SK-N-SH treated with all-trans-retinoic acid at 6 μM for 48 hours (cell line): ENCODE results near the gene C1R.

Source experiments
- ATAC-seq: fragments of 200-7000 bp; cut with Tn5 transposase; 3 replicates; pipeline ENCODE4 v1.9.1; 2020; ENCODE audit warnings: mild to moderate bottlenecking, moderate library complexity
- ARNTL ChIP-seq: fragments of 450-650 bp; formaldehyde crosslinking; IDR thresholded peaks from 2 replicates; pipeline ENCODE4 v1.5.0; 2020; ENCODE audit warnings: low read depth, mild to moderate bottlenecking, moderate library complexity, borderline replicate concordance
- BACH2 ChIP-seq: fragments of 250-450 bp; sonication (Bioruptor Pico); IDR thresholded peaks from 2 replicates; pipeline ENCODE4 v1.9.0; 2021; ENCODE audit warnings: mild to moderate bottlenecking, borderline replicate concordance
- CREB5 ChIP-seq: fragments of 250-450 bp; sonication (Bioruptor Pico); IDR thresholded peaks from 2 replicates; pipeline ENCODE4 v1.5.1; 2020; ENCODE audit warnings: low read depth, mild to moderate bottlenecking, moderate library complexity
- CSDC2 ChIP-seq: fragments of 250-450 bp; sonication (Bioruptor Pico); IDR thresholded peaks from 2 replicates; pipeline ENCODE4 v1.5.0; 2020; ENCODE audit warnings: mild to moderate bottlenecking, moderate library complexity
- CSRNP3 ChIP-seq: fragments of 250-450 bp; sonication (Bioruptor Pico); IDR thresholded peaks from 2 replicates; pipeline ENCODE4 v1.5.1; 2021; ENCODE audit warnings: mild to moderate bottlenecking, moderate library complexity
- ESRRG ChIP-seq: fragments of 250-450 bp; sonication (Bioruptor Pico); IDR thresholded peaks from 2 replicates; pipeline ENCODE4 v1.6.1; 2021; ENCODE audit warnings: mild to moderate bottlenecking
- GLIS3 ChIP-seq: fragments of 250-450 bp; sonication (Bioruptor Pico); IDR thresholded peaks from 2 replicates; pipeline ENCODE4 v1.5.0; 2020; ENCODE audit warnings: mild to moderate bottlenecking, moderate library complexity
- ISL1 ChIP-seq: fragments of 250-450 bp; sonication (Bioruptor Pico); IDR thresholded peaks from 2 replicates; pipeline ENCODE4 v2.1.2; 2022; ENCODE audit warnings: mild to moderate bottlenecking, moderate library complexity
- OSR1 ChIP-seq: fragments of 250-450 bp; sonication (Bioruptor Pico); IDR thresholded peaks from 2 replicates; pipeline ENCODE4 v1.8.0; 2022; ENCODE audit warnings: moderate library complexity, mild to moderate bottlenecking, inconsistent platforms
- PATZ1 ChIP-seq: fragments of 250-450 bp; sonication (Bioruptor Pico); IDR thresholded peaks from 2 replicates; pipeline ENCODE4 v1.8.0; 2020; ENCODE audit warnings: mild to moderate bottlenecking, moderate library complexity, borderline replicate concordance
- PPARA ChIP-seq: fragments of 250-450 bp; sonication (Bioruptor Pico); IDR thresholded peaks from 2 replicates; pipeline ENCODE4 v1.5.0; 2020; ENCODE audit warnings: mild to moderate bottlenecking, borderline replicate concordance
- RARB ChIP-seq: fragments of 250-450 bp; sonication (Bioruptor Pico); IDR thresholded peaks from 2 replicates; pipeline ENCODE4 v1.8.0; 2021; ENCODE audit warnings: mild to moderate bottlenecking, moderate library complexity
- SNAI2 ChIP-seq: fragments of 250-450 bp; sonication (Bioruptor Pico); IDR thresholded peaks from 2 replicates; pipeline ENCODE4 v1.5.0; 2020; ENCODE audit warnings: mild to moderate bottlenecking, moderate library complexity
- TCF4 ChIP-seq: fragments of 250-450 bp; sonication (Bioruptor Pico); IDR thresholded peaks from 2 replicates; pipeline ENCODE4 v1.8.0; 2021; ENCODE audit warnings: mild to moderate bottlenecking, moderate library complexity, borderline replicate concordance
- TOX ChIP-seq: fragments of 250-450 bp; sonication (Bioruptor Pico); IDR thresholded peaks from 2 replicates; pipeline ENCODE4 v1.8.0; 2021; ENCODE audit warnings: mild to moderate bottlenecking, moderate library complexity, borderline replicate concordance
- TSHZ2 ChIP-seq: fragments of 250-450 bp; sonication (Bioruptor Pico); IDR thresholded peaks from 2 replicates; pipeline ENCODE4 v1.5.0; 2020; ENCODE audit warnings: mild to moderate bottlenecking, moderate library complexity
- ZFP3 ChIP-seq: fragments of 250-450 bp; sonication (Bioruptor Pico); IDR thresholded peaks from 2 replicates; pipeline ENCODE4 v1.5.0; 2020; ENCODE audit warnings: mild to moderate bottlenecking, moderate library complexity
- ZNF565 ChIP-seq: fragments of 450-650 bp; formaldehyde crosslinking; conservative IDR thresholded peaks from 2 replicates; pipeline ENCODE4 v1.5.0; 2020; ENCODE audit warnings: low read depth, mild to moderate bottlenecking, moderate library complexity
- ZNF70 ChIP-seq: fragments of 450-650 bp; formaldehyde crosslinking; IDR thresholded peaks from 2 replicates; pipeline ENCODE4 v1.5.0; 2020; ENCODE audit warnings: mild to moderate bottlenecking, moderate library complexity
- ZNF8 ChIP-seq: fragments of 450-650 bp; formaldehyde crosslinking; IDR thresholded peaks from 2 replicates; pipeline ENCODE4 v1.5.0; 2020; ENCODE audit warnings: mild to moderate bottlenecking, moderate library complexity

C1R gene

GRCh38 chr12:7066596-7066995, 25.6 kb downstream of the C1R start:
- TF ChIP-seq RARB (CRISPR knock-in tag) (no peak), ZFP3 (no peak), GLIS3 (CRISPR knock-in tag) (no peak), ESRRG (CRISPR knock-in tag) (no peak), TCF4 (no peak), PPARA (CRISPR knock-in tag) (no peak), TOX (CRISPR knock-in tag) (no peak), TSHZ2 (CRISPR knock-in tag) (no peak), ISL1 (CRISPR knock-in tag) (no peak), PATZ1 (CRISPR knock-in tag) (no peak), CSDC2 (CRISPR knock-in tag) (no peak)
- TF ChIP-seq, all 23 proteins: peak for 0
- no peak for ATAC-seq

- no peak for TF ChIP-seq PPARA (CRISPR knock-in tag)
- no peak for TF ChIP-seq TCF4
- TF ChIP-seq CREB5 (CRISPR knock-in tag), result no peak
- TF ChIP-seq ESRRG (CRISPR knock-in tag), result no peak
- TF ChIP-seq CSRNP3 (CRISPR knock-in tag), result no peak
- TF ChIP-seq ZNF8 (CRISPR knock-in tag), result no peak
- TF ChIP-seq SNAI2, result no peak
- no peak for TF ChIP-seq OSR1 (CRISPR knock-in tag)
- no peak for TF ChIP-seq CSDC2 (CRISPR knock-in tag)
- TF ChIP-seq ZNF70 (CRISPR knock-in tag), result no peak
- TF ChIP-seq BACH2, result no peak
- no peak for TF ChIP-seq ZNF565
- no peak for TF ChIP-seq ISL1 (CRISPR knock-in tag)
- no peak for TF ChIP-seq ZFP3
- no peak for TF ChIP-seq GLIS3 (CRISPR knock-in tag)
- ATAC-seq, result no peak
Measured at GRCh38 chr12:7065073-7065623, 27.1 kb downstream of the C1R start.

GRCh38 chr12:7064516-7064915, 27.7 kb downstream of the C1R start:
- TF ChIP-seq OSR1 (CRISPR knock-in tag) (no peak), ARNTL (CRISPR knock-in tag) (no peak), TOX (CRISPR knock-in tag) (no peak), PPARA (CRISPR knock-in tag) (no peak), PATZ1 (CRISPR knock-in tag) (no peak), RARB (CRISPR knock-in tag) (no peak), TCF4 (no peak), CREB5 (CRISPR knock-in tag) (no peak), CSRNP3 (CRISPR knock-in tag) (no peak)
- TF ChIP-seq, all 23 proteins: peak for 0
- ATAC-seq, result no peak
